Activated T-cell treated with anti-CD3 and anti-CD28 coated beads, Interleukin-2, amount 50 U/mL, for 24 hours (primary cell): ENCODE data around the gene TRIM37.
A peak's percentile ranks its signal among the peaks of the same experiment; 100 is the strongest.

ENCODE experiments used
- DNase-seq: peaks from one replicate; pipeline ENCODE4 v3.0.0-alpha.2; 2020
- H3K27ac Mint-ChIP-seq: 2 replicates; pipeline ENCODE4 v1.8.0; 2020; ENCODE audit warnings: mild to moderate bottlenecking, mixed read lengths
- H3K27me3 Mint-ChIP-seq: 2 replicates; pipeline ENCODE4 v1.8.0; 2020; ENCODE audit warnings: mixed read lengths
- H3K36me3 Mint-ChIP-seq: 2 replicates; pipeline ENCODE4 v1.8.0; 2020; ENCODE audit warnings: low read depth, mixed read lengths
- H3K4me1 Mint-ChIP-seq: 2 replicates; pipeline ENCODE4 v1.8.0; 2020; ENCODE audit warnings: low read depth, mixed read lengths
- H3K4me3 Mint-ChIP-seq: 2 replicates; pipeline ENCODE4 v1.8.0; 2020; ENCODE audit warnings: mild to moderate bottlenecking, moderate library complexity, mixed read lengths
- H3K9me3 Mint-ChIP-seq: 2 replicates; pipeline ENCODE4 v1.8.0; 2020; ENCODE audit warnings: mixed read lengths

The TRIM37 gene

DNA sequence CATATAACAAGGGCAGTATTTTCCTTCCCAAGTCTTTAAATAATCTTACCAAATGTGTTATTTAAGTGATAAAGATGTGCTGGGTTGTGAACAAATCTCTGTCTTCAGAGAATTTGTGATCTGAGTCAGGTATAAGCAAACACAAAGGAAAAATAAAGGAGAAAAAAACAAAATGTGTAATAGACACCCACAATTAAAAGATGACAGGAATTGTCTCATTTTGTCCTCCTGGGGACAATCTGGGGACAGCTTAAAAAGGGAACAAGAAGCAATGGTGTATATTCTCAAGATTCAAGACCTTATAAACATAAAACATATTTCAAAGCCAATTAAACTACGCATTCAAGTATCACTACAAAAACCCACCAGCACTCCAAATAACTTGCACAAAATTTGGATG, 107.2 kb downstream of the TRIM37 start:
- Mint-ChIP-seq H3K9me3 (no peaks in the 10 kb centered on the region), H3K27ac (peak overlapping the region; percentile 23), H3K4me3 (no peak overlapping the region), H3K27me3 (no peaks in the 10 kb centered on the region), H3K4me1 (peaks cover 40% of the 10 kb centered on the region), H3K36me3 (peaks cover 68% of the 10 kb centered on the region)
- no peak for DNase-seq

DNA sequence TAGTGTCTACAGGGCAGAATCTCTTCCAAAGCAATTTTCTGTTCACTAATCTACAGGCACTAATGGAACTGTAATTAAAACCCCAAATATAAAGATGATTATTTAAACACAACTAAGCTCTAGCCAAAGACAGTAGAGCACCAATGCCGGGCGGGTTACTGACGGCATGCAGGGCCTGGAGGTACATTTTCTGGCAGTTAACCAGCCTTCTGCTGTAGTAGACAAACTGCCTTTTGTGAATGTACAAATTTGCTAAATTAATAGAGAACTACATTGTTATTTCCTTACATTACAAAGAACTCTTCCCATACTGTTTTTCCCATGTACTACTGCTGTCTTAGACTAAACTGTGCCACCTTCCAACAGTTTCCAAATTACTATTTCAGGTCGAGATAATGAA, 107.8 kb downstream of the TRIM37 start:
- Mint-ChIP-seq H3K4me3 (no peak overlapping the region), H3K27ac (no peak overlapping the region), H3K4me1 (peaks cover 38% of the 10 kb centered on the region), H3K36me3 (peaks cover 70% of the 10 kb centered on the region), H3K27me3 (no peaks in the 10 kb centered on the region), H3K9me3 (no peaks in the 10 kb centered on the region)
- no peak for DNase-seq

DNA sequence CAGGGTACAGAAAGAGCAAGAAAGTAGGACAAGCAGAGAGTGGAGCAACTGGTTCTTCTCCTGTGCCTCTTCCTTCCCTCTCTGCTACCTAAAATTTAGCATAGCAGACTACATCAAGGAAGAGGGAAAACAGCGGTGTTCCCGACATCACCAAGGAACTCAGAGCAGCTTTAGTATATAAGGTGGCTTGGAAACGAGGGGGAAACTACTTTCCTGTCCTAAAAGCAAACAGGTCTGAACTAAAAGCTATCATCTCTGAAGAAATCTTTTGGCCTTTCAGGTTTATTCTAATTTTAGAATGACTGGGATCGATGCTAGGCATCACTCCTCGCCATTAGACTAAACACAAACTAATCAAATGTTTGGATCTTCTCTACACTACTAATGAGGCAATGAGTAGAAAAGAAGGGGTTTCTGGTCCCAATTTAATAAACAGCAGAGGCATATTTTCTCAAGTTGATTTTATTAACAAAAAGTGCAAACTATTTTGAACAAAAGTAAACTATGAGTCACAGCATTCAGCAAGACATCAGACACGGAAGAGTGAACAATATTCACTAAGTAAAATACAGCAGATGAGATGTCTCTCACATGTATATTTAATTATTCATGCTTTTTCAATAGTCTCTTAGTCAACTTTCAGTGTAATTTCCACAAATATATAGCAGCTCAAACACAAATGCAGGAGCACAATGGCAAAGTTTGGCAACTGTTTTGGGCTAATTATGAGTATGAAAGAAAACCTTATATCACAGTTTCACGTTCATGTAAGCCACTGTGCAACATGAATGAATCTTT, 108.7 kb downstream of the TRIM37 start:
- peak overlapping the region; percentile 27 for H3K27ac Mint-ChIP-seq
- no peak for DNase-seq

DNA sequence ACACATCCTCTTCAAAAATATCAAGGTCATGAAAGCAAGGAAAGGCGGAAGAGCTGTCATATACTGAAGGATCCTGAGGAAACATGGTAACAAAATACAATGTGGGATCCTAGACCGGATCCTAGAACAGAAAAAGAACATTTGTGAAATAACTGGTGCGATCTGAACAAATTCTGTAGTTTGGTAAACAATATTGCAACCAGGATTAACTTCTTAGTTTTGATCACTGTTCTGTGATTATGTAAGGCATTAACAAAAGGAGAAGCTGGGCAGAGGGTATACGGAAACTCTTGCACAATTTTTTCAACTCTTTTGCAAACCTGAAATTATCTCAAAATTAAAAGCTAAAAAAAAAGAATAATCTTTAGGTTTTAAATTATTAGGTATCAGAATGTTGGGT, 109.7 kb downstream of the TRIM37 start:
- H3K4me3 Mint-ChIP-seq, result no peak overlapping the region
- peaks cover 73% of the 10 kb centered on the region for H3K36me3 Mint-ChIP-seq
- no peak for DNase-seq
- H3K27ac Mint-ChIP-seq, result no peak overlapping the region
- peaks cover 36% of the 10 kb centered on the region for H3K4me1 Mint-ChIP-seq
- no peaks in the 10 kb centered on the region for H3K9me3 Mint-ChIP-seq
- H3K27me3 Mint-ChIP-seq, result no peaks in the 10 kb centered on the region

More for the DNA sequence above, 108.7 kb downstream of the TRIM37 start:
- no peaks in the 10 kb centered on the region for H3K9me3 Mint-ChIP-seq
- no peaks in the 10 kb centered on the region for H3K27me3 Mint-ChIP-seq
- no peak overlapping the region for H3K4me3 Mint-ChIP-seq
- peaks cover 71% of the 10 kb centered on the region for H3K36me3 Mint-ChIP-seq
- peaks cover 36% of the 10 kb centered on the region for H3K4me1 Mint-ChIP-seq

DNA sequence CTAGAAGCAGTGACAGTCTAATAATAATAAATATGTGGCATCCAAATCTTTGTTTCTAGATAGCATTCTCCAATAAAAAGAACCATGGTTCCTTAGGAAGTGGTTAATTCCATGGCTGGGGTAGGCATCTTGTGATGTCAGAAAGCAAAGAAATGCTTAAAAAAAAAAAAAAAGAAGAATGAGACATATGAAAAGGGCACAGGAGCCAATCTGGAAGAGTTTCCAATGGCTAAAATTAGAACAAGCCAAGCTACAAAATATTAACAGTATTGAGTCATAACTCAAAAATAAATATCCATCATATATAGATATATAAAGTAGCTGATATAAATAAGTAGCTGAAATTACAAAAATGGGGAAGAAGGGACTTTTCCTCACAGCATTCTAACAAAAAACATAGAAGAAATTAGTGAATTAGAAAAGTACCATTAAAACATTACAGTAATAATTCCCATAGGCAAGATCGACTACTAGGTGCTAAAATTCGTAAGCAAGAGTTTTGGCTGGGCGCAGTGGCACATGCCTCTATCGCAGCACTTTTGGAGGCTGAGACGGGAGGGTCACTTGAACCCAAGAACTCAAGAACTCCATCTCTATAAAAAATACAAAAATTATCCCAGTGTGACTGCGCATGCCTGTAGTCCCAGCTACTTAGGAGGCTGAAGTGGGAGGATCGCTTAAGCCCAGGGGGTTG, 111.3 kb downstream of the TRIM37 start:
- Mint-ChIP-seq H3K27me3 (no peaks in the 10 kb centered on the region), H3K4me1 (peaks cover 27% of the 10 kb centered on the region), H3K36me3 (peaks cover 65% of the 10 kb centered on the region), H3K4me3 (no peak overlapping the region), H3K27ac (no peak overlapping the region), H3K9me3 (no peaks in the 10 kb centered on the region)
- no peak for DNase-seq

DNA sequence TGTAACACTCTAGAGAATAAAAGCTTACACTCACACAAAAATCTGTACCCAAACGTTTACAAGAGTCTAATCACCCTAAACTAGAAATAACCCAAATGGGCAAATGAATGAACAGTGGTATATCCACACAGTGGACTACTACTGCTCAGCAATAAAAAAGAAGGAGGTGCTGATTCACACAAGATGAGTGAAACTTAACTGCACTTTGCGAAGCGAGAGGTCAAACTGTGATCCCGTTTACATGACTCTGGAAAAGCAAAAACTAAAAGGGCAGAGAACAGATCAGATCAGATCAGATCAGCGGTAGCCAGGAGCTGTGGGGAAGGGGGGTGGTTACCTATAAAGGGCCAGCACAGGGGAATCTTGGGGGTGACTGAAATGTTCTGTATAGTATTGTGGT, 113.4 kb downstream of the TRIM37 start:
- H3K36me3 Mint-ChIP-seq, result peaks cover 53% of the 10 kb centered on the region
- peak overlapping the region; percentile 45 for H3K27ac Mint-ChIP-seq
- H3K27me3 Mint-ChIP-seq, result no peaks in the 10 kb centered on the region
- no peaks in the 10 kb centered on the region for H3K9me3 Mint-ChIP-seq
- DNase-seq, result no peak
- H3K4me1 Mint-ChIP-seq, result peaks cover 20% of the 10 kb centered on the region
- no peak overlapping the region for H3K4me3 Mint-ChIP-seq

DNA sequence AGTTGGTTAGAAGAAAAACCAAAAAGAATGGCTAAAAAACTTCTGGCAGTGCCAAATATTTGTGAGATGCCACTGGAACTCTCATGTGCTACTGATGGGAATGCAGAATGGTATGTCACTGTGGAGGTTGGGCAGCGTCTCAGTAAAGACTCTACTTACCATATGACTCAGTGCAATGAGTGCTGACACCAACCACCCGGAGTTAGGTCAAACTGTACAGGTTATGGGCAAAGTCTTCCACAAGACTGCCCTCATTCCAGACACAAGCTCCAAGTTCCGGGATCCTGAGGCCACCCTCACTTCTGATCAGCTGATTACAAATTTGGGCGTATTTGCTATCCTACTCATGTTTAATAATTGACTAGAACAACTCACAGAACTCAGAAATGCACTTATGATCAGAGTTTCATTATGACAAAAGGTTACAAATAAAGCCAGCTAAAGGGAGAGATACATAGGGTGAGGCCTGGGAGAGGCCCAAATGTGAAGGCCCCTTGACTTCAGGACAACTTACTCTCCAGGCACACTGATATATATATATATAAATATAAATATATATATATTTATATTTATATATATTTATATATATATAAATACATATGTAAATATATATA, 114.9 kb downstream of the TRIM37 start:
- Mint-ChIP-seq H3K4me3 (no peak overlapping the region), H3K36me3 (peaks cover 44% of the 10 kb centered on the region), H3K9me3 (no peaks in the 10 kb centered on the region), H3K27me3 (no peaks in the 10 kb centered on the region), H3K27ac (peak overlapping the region; percentile 85), H3K4me1 (peaks cover 20% of the 10 kb centered on the region)
- no peak for DNase-seq

DNA sequence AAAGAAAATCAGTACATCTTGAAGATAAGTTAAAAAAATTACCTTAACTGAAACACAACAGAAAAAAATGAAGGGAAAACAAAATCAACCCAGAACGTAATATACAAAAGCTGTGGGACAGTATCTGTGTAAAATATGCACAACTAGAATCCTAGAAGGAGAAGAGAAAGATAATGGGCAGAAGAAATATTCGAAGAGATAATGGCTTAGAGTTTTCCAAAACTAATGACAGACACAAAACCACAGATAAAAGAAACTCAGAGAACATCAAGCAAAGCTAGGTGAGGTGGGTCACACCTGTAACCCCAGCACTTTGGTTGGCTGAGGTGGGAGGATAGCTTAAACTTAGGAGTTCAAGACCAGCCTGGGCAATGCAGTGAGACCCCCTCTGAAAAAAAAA, 117.1 kb downstream of the TRIM37 start:
- Mint-ChIP-seq H3K27ac (no peak overlapping the region), H3K4me1 (peaks cover 31% of the 10 kb centered on the region)

DNA sequence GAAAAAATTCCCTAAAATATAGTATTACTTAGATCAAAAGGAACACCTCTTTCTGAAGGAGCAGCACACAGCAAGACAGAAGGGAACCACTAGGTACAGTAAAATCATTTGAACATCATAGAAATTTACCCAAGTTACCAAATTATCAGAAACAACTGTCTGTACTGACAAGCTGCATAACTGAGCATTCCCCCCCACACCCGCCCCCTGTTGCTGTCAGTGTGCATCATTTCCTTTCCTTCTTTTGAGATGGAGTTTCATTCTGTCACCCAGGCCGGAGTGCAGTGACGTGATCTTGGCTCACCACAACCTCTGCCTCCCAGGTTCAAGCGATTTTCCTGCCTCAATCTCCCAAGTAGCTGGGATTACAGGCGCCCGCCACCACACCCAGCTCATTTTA, 120.7 kb downstream of the TRIM37 start:
- Mint-ChIP-seq H3K27me3 (no peaks in the 10 kb centered on the region), H3K27ac (peak overlapping the region; percentile 33), H3K36me3 (peaks cover 10% of the 10 kb centered on the region), H3K9me3 (no peaks in the 10 kb centered on the region), H3K4me1 (peaks cover 15% of the 10 kb centered on the region), H3K4me3 (no peak overlapping the region)
- no peak for DNase-seq

More for the DNA sequence above, 117.1 kb downstream of the TRIM37 start:
- H3K36me3 Mint-ChIP-seq, result peaks cover 31% of the 10 kb centered on the region
- no peak for DNase-seq
- no peaks in the 10 kb centered on the region for H3K9me3 Mint-ChIP-seq
- H3K27me3 Mint-ChIP-seq, result no peaks in the 10 kb centered on the region
- no peak overlapping the region for H3K4me3 Mint-ChIP-seq

DNA sequence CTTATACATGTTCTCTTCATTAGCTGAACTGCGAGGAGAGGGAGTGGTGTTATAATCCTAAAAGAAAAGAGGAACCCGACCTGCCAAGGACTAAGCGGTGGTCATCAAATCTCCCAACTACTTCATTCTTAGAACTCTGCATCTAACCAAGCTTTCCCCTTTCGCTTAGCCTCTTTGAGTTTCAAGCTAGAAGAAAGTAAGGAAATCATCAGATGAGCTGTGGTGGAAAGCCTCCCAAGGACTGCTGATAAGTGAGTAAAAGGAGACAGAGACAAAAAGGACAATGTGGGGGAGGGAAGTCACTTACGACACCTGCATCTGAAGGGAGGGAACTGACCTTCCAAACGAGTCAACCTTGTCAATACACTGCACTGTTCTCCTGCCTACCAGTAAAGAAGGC, 121.3 kb downstream of the TRIM37 start:
- Mint-ChIP-seq H3K4me1 (peaks cover 16% of the 10 kb centered on the region), H3K27me3 (no peaks in the 10 kb centered on the region), H3K27ac (no peak overlapping the region)

DNA sequence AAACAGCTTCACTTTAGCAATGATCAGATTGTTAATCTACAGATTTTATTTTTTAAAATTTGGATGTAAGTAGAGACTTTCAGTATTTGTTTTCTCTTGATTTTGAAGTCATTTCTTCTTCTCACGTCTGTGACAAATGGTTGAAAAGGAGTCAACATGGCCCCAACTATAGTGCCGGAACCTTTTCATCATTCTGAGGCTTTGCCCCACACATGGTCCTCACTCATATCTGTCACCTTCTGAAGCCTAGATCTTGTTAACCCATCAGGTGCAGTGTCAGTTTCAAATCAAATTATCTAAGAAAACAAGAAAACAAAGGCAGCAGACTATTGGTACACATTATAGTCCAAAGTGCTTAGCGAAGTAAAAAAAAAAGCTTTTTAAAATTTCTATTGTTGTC, 124.1 kb downstream of the TRIM37 start:
- peaks cover 4% of the 10 kb centered on the region for H3K36me3 Mint-ChIP-seq
- DNase-seq, result no peak
- no peak overlapping the region for H3K4me3 Mint-ChIP-seq
- no peak overlapping the region for H3K27ac Mint-ChIP-seq
- peaks cover 16% of the 10 kb centered on the region for H3K4me1 Mint-ChIP-seq
- H3K9me3 Mint-ChIP-seq, result no peaks in the 10 kb centered on the region
- H3K27me3 Mint-ChIP-seq, result no peaks in the 10 kb centered on the region

More for the DNA sequence above, 121.3 kb downstream of the TRIM37 start:
- Mint-ChIP-seq H3K4me3 (no peak overlapping the region), H3K9me3 (no peaks in the 10 kb centered on the region), H3K36me3 (peaks cover 10% of the 10 kb centered on the region)
- DNase-seq, result no peak

DNA sequence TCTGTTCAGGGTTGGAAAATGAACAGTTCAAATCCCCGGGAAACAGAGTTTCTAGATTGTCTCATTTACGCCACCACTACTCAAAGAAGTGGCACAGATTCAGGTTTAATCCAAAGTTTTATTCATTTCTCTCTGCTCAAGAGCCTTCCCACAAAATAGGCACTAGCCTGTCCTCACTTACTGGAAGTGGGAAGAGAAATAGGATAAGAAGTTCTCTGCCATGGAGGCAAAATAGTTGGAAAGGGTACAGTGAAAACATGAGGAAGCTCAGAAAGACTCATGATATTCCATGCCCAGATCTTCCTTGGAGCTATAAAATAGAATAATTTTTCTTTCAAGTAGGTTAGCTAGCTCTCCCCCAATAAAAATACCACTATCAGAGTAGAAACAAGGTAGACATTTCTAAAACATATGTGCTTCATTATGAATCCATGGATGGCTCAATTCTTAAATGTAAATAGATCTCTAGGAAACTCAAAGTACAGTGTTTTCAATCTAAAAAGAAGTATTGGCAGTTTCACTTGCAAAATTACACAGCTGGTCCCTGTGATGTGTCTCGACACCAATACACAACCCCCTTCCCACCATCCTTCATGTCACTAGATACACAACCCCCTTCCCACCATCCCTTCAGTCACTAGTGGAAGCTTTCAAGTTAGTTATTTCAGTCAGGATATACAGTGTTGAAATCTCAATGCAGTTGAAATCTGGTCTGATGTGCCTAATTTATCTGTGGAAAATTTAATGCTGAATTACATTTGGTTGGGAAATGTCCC, 125.8 kb downstream of the TRIM37 start:
- Mint-ChIP-seq H3K4me1 (peaks cover 9% of the 10 kb centered on the region), H3K4me3 (no peak overlapping the region), H3K27ac (no peak overlapping the region), H3K9me3 (no peaks in the 10 kb centered on the region), H3K27me3 (no peaks in the 10 kb centered on the region), H3K36me3 (no peaks in the 10 kb centered on the region)
- DNase-seq, result no peak

DNA sequence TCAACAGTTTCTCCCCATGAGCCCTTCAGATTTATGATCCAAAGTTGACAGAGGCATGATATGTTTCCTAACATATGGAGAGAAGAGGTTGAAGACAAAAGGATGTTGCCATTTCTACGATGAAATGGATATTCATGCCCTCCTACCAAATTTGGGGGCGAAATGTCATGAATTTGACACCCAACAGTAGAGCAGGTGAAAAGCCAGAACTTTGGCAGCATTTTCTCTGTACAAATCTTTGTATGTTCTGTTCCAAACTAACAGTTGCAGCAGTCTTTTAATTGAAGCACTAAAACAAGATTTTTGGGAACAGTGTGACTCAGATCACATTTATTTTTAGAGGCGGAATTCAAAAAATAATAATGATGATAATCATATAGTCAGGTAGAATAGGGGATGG, 130.1 kb downstream of the TRIM37 start:
- no peaks in the 10 kb centered on the region for H3K9me3 Mint-ChIP-seq
- no peak overlapping the region for H3K27ac Mint-ChIP-seq
- no peak for DNase-seq
- no peak overlapping the region for H3K4me3 Mint-ChIP-seq
- H3K4me1 Mint-ChIP-seq, result peaks cover 3% of the 10 kb centered on the region
- no peaks in the 10 kb centered on the region for H3K36me3 Mint-ChIP-seq
- no peaks in the 10 kb centered on the region for H3K27me3 Mint-ChIP-seq

DNA sequence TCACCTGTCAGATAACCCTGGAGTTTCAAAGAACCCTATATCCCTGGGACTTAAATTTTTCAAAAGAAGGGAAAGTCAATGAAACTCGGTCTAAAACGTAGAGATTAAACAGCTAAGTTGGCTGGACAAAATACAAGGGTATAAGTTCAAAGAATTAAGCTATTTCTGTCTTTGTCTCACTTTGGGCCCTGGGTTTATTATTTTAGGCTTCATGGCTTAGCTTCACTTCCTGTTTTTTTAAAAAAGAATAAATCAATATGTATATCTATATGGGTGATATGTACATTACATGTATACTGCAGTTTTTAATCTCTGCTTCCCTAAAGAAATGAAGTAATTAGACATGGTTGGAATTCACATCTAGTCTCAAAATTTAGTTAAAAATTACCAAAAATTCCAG, 132.3 kb downstream of the TRIM37 start:
- Mint-ChIP-seq H3K27me3 (no peaks in the 10 kb centered on the region), H3K4me1 (no peaks in the 10 kb centered on the region), H3K4me3 (no peak overlapping the region), H3K27ac (no peak overlapping the region), H3K9me3 (no peaks in the 10 kb centered on the region), H3K36me3 (no peaks in the 10 kb centered on the region)
- DNase-seq, result no peak
